HG03159 (cell line): Measurements from ENCODE around the gene CMSS1.

ENCODE experiments used
- ATAC-seq: cut with Tn5 transposase; IDR thresholded peaks from one replicate; pipeline ENCODE4 v1.9.1; 2021; ENCODE audit warnings: mild to moderate bottlenecking, moderate library complexity; ENCODE audit not compliant: unreplicated experiment

Gene CMSS1

GRCh38 chr3:99978221-99978620, 160.6 kb downstream of the CMSS1 start:
- no peak for ATAC-seq

GRCh38 chr3:99980606-99981005, 162.9 kb downstream of the CMSS1 start:
- ATAC-seq: no peak

GRCh38 chr3:99981138-99981537, 163.5 kb downstream of the CMSS1 start:
- ATAC-seq: no peak

GRCh38 chr3:99982650-99983049, 165.0 kb downstream of the CMSS1 start:
- no peak for ATAC-seq

- ATAC-seq: no peak
Observed at GRCh38 chr3:99984139-99984538, 166.5 kb downstream of the CMSS1 start.

GRCh38 chr3:99984668-99985067, 167.0 kb downstream of the CMSS1 start:
- ATAC-seq: no peak

GRCh38 chr3:99990179-99990578, 172.5 kb downstream of the CMSS1 start:
- ATAC-seq: no peak

- ATAC-seq: no peak
Observed at GRCh38 chr3:99997293-99997692, 179.6 kb downstream of the CMSS1 start.

- no peak for ATAC-seq
Observed at GRCh38 chr3:99999536-99999935, 181.9 kb downstream of the CMSS1 start.

GRCh38 chr3:100001083-100001482, 183.4 kb downstream of the CMSS1 start:
- ATAC-seq: no peak

- no peak for ATAC-seq
Observed at GRCh38 chr3:100001526-100002270, 184.0 kb downstream of the CMSS1 start.

- ATAC-seq: no peak
Observed at GRCh38 chr3:100002599-100003350, 185.1 kb downstream of the CMSS1 start.

- no peak for ATAC-seq
Observed at GRCh38 chr3:100003609-100004503, 186.2 kb downstream of the CMSS1 start.

- no peak for ATAC-seq
Observed at GRCh38 chr3:100004931-100005330, 187.3 kb downstream of the CMSS1 start.

- no peak for ATAC-seq
Observed at GRCh38 chr3:100005665-100006393, 188.2 kb downstream of the CMSS1 start.

GRCh38 chr3:100006570-100007271, 189.1 kb downstream of the CMSS1 start:
- ATAC-seq: no peak

GRCh38 chr3:100007313-100007712, 189.7 kb downstream of the CMSS1 start:
- no peak for ATAC-seq

- ATAC-seq: no peak
Observed at GRCh38 chr3:100008081-100008698, 190.5 kb downstream of the CMSS1 start.

GRCh38 chr3:100009276-100010086, 191.8 kb downstream of the CMSS1 start:
- ATAC-seq: no peak
